Neuronal stem cell (in vitro differentiated cells): ENCODE data around the gene SNRPA1.

Experiments used
- DNase-seq: peaks from one replicate; pipeline ENCODE4 v3.0.0-alpha.2; 2013; ENCODE audit warnings: low spot score
- H2AFZ ChIP-seq: one replicate; pipeline ENCODE4 v1.6.1; 2013; ENCODE audit warnings: mild to moderate bottlenecking, low read length, inconsistent platforms
- H2AK5ac ChIP-seq: 2 replicates; pipeline ENCODE4 v1.6.1; 2013; ENCODE audit warnings: low read depth, mild to moderate bottlenecking, inconsistent platforms, low read length, moderate library complexity, mixed read lengths
- H2BK120ac ChIP-seq: 2 replicates; pipeline ENCODE4 v1.6.1; 2013; ENCODE audit warnings: low read depth, mild to moderate bottlenecking, inconsistent platforms, low read length, moderate library complexity, mixed read lengths
- H2BK12ac ChIP-seq: one replicate; pipeline ENCODE4 v1.6.1; 2013; ENCODE audit warnings: low read length, inconsistent platforms
- H2BK15ac ChIP-seq: 2 replicates; pipeline ENCODE4 v1.6.1; 2013; ENCODE audit warnings: mild to moderate bottlenecking, low read length, inconsistent platforms, mixed read lengths
- H2BK5ac ChIP-seq: one replicate; pipeline ENCODE4 v1.6.1; 2013; ENCODE audit warnings: inconsistent platforms, mild to moderate bottlenecking, low read length, moderate library complexity
- H3K14ac ChIP-seq: one replicate; pipeline ENCODE4 v1.6.1; 2013; ENCODE audit warnings: low read length, inconsistent platforms
- H3K18ac ChIP-seq: 2 replicates; pipeline ENCODE4 v1.6.1; 2013; ENCODE audit warnings: low read length, inconsistent platforms
- H3K23ac ChIP-seq: 2 replicates; pipeline ENCODE4 v1.6.1; 2013; ENCODE audit warnings: low read depth, mild to moderate bottlenecking, mixed read lengths, low read length, inconsistent platforms; ENCODE audit not compliant: poor library complexity
- H3K27ac ChIP-seq: replicated peaks from 3 replicates; pipeline ENCODE4 v1.5.1; 2013; ENCODE audit warnings: low read length, inconsistent platforms
- H3K27me3 ChIP-seq, 3 experiments: 2 replicates each; pipeline ENCODE4 v1.6.1; 2013; ENCODE audit warnings: low read length in 3 of 3, mild to moderate bottlenecking in 2 of 3, inconsistent platforms in 1 of 3, low read depth in 1 of 3, mixed read lengths in 1 of 3, moderate library complexity in 1 of 3; ENCODE audit not compliant: control insufficient read depth in 3 of 3, insufficient read depth in 3 of 3
- H3K36me3 ChIP-seq, 2 donors: replicated peaks in 1 of 2; 2 replicates each; pipeline ENCODE4 v1.6.1; 2013; ENCODE audit warnings: low read length in 2 of 2; ENCODE audit not compliant: control insufficient read depth in 2 of 2, insufficient read depth in 2 of 2
- H3K4ac ChIP-seq: 2 replicates; pipeline ENCODE4 v1.6.1; 2013; ENCODE audit warnings: inconsistent platforms, mild to moderate bottlenecking, low read length, moderate library complexity
- H3K4me1 ChIP-seq, 2 donors: 1 replicate in 1 of 2; 2 replicates in 1 of 2; pipeline ENCODE4 v1.6.1; 2013; ENCODE audit warnings: low read length in 2 of 2, low read depth in 1 of 2; ENCODE audit not compliant: control insufficient read depth in 2 of 2, insufficient read depth in 1 of 2
- H3K4me2 ChIP-seq: one replicate; pipeline ENCODE4 v1.6.1; 2013; ENCODE audit warnings: mild to moderate bottlenecking, low read length, inconsistent platforms; ENCODE audit not compliant: insufficient read depth, poor library complexity, severe bottlenecking
- H3K4me3 ChIP-seq, 2 donors: 2 replicates each; pipeline ENCODE4 v1.5.1; 2013; ENCODE audit warnings: low read length in 2 of 2, mild to moderate bottlenecking in 2 of 2, inconsistent platforms in 1 of 2, moderate library complexity in 1 of 2
- H3K79me1 ChIP-seq: one replicate; pipeline ENCODE4 v1.6.1; 2013; ENCODE audit warnings: low read depth, mild to moderate bottlenecking, inconsistent platforms, low read length, moderate library complexity
- H3K9ac ChIP-seq: one replicate; pipeline ENCODE4 v1.6.1; 2013; ENCODE audit warnings: mild to moderate bottlenecking, low read depth, low read length, inconsistent platforms; ENCODE audit not compliant: poor library complexity
- H3K9me3 ChIP-seq, 2 donors: replicated peaks in 1 of 2; 2 replicates each; pipeline versions ENCODE3 to v1.6.1; 2013; ENCODE audit warnings: low read length in 2 of 2, mild to moderate bottlenecking in 2 of 2, inconsistent platforms in 1 of 2, low read depth in 1 of 2, mixed read lengths in 1 of 2, moderate library complexity in 1 of 2; ENCODE audit not compliant: control insufficient read depth in 2 of 2, insufficient read depth in 1 of 2
- H4K8ac ChIP-seq: one replicate; pipeline ENCODE4 v1.6.1; 2013; ENCODE audit warnings: low read depth, mild to moderate bottlenecking, inconsistent platforms, low read length, moderate library complexity
- H4K91ac ChIP-seq: one replicate; pipeline ENCODE4 v1.6.1; 2013; ENCODE audit warnings: low read length, low read depth, mild to moderate bottlenecking, inconsistent platforms; ENCODE audit not compliant: poor library complexity
- WGBS, 2 donors: extraction: QIAGEN DNeasy Blood & Tissue Kit; methylation state at CpG; one replicate each; pipeline ENCODE4 v1.1.7; 2013; ENCODE audit warnings: missing lambda C conversion rate in 2 of 2, mixed read lengths in 1 of 2; ENCODE audit not compliant: insufficient read length in 2 of 2, insufficient replicate concordance in 1 of 2; ENCODE audit errors: extremely low coverage in 2 of 2; 5-methylcytosine and 5-hydroxymethylcytosine counted together

Gene SNRPA1

GRCh38 chr15:101244036-101244781 is 50.8 kb downstream of the SNRPA1 start:
- H4K91ac ChIP-seq = no peak overlapping the region
- no peak overlapping the region for H3K27ac ChIP-seq
- H3K23ac ChIP-seq = no peak overlapping the region
- H3K79me1 ChIP-seq = peaks cover 15% of the 10 kb centered on the region
- WGBS, 2 donors = no CpG with 5 or more reads among the region's 7 CpGs
- H3K36me3 ChIP-seq = peaks cover 5 to 66% of the 10 kb centered on the region in 2 donors
- H3K4me1 ChIP-seq = peaks cover 0 to 7% of the 10 kb centered on the region in 2 donors
- H2AFZ ChIP-seq = no peak overlapping the region
- no peak overlapping the region for H2AK5ac ChIP-seq
- H3K9ac ChIP-seq = no peak overlapping the region
- H4K8ac ChIP-seq = no peak overlapping the region
- no peak overlapping the region for H3K4me2 ChIP-seq
- peaks cover 0 to 5% (median 0%) of the 10 kb centered on the region in 3 experiments for H3K27me3 ChIP-seq
- no peak overlapping the region for H3K14ac ChIP-seq
- H3K18ac ChIP-seq = no peak overlapping the region
- H3K4me3 ChIP-seq = no peak overlapping the region
- H2BK15ac ChIP-seq = no peak overlapping the region
- no peak for DNase-seq
- H2BK5ac ChIP-seq = no peak overlapping the region
- H2BK12ac ChIP-seq = no peak overlapping the region
- no peak overlapping the region for H3K4ac ChIP-seq
- H2BK120ac ChIP-seq = no peak overlapping the region
- no peaks in the 10 kb centered on the region for H3K9me3 ChIP-seq

DNA sequence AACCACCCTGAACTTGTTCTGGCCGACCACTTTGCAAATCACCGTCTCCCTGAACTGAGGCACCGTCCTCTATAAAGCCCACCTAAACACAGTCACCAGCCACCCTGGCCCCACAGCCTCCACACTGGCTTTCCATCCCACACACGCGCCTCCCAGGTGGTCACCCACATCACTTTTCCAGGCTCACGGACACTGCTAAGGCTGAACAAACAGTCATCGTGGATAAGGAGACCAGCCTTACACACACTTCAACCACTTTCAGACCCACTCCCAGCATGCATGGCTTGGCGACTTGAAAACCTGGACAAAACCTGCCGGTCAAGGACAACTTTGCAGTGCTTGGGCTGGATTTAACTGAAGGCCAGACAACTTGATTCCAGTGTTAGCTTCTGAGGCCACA is 51.6 kb downstream of the SNRPA1 start:
- no peak overlapping the region for H2BK15ac ChIP-seq
- DNase-seq = no peak
- peaks cover 5 to 63% of the 10 kb centered on the region in 2 donors for H3K36me3 ChIP-seq
- H3K4ac ChIP-seq = no peak overlapping the region
- H3K9ac ChIP-seq = no peak overlapping the region
- no peak overlapping the region for H2AK5ac ChIP-seq
- peaks cover 0 to 5% (median 0%) of the 10 kb centered on the region in 3 experiments for H3K27me3 ChIP-seq
- peaks cover 15% of the 10 kb centered on the region for H3K79me1 ChIP-seq
- no peak overlapping the region for H3K4me2 ChIP-seq
- no peaks in the 10 kb centered on the region for H3K9me3 ChIP-seq
- no peak overlapping the region for H3K14ac ChIP-seq
- no peak overlapping the region for H2AFZ ChIP-seq
- H3K4me1 ChIP-seq = peaks cover 0 to 7% of the 10 kb centered on the region in 2 donors
- H3K18ac ChIP-seq = no peak overlapping the region
- H2BK120ac ChIP-seq = no peak overlapping the region
- no CpG with 5 or more reads among the region's 9 CpGs for WGBS, 2 donors
- H4K91ac ChIP-seq = no peak overlapping the region
- no peak overlapping the region for H2BK5ac ChIP-seq
- no peak overlapping the region for H3K4me3 ChIP-seq
- H3K27ac ChIP-seq = no peak overlapping the region
- no peak overlapping the region for H4K8ac ChIP-seq
- no peak overlapping the region for H2BK12ac ChIP-seq
- peak overlapping the region; percentile 32 for H3K23ac ChIP-seq

DNA sequence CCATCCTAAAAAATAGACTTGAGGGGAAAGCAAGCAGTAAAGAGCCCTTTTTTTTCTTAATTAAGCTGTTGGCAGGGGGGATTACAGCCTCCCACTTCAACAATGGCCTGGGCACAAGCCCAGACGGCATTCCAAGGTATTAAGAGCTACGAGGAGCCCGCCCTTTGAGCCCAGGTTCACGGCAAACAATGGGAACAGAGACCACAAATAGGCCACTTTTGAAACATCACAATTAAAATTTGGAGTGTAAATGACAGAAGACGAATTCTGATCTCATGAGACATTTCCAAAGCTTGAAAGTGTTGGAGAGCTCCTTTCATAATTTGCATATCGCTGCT is 52.1 kb downstream of the SNRPA1 start:
- Histone ChIP-seq H3K4ac (no peak overlapping the region), H4K8ac (no peak overlapping the region), H3K4me2 (no peak overlapping the region), H3K36me3 (peaks cover 3 to 58% of the 10 kb centered on the region in 2 donors), H3K18ac (no peak overlapping the region), H2AK5ac (no peak overlapping the region), H2AFZ (no peak overlapping the region), H2BK12ac (no peak overlapping the region), H3K14ac (no peak overlapping the region), H2BK15ac (no peak overlapping the region), H4K91ac (no peak overlapping the region), H3K79me1 (peaks cover 15% of the 10 kb centered on the region), H3K9me3 (no peaks in the 10 kb centered on the region), H3K4me3 (no peak overlapping the region), H3K23ac (no peak overlapping the region), H3K27ac (no peak overlapping the region), H2BK120ac (no peak overlapping the region), H3K27me3 (peaks cover 0 to 5% (median 0%) of the 10 kb centered on the region in 3 experiments), H2BK5ac (no peak overlapping the region), H3K9ac (no peak overlapping the region), H3K4me1 (peaks cover 0 to 7% of the 10 kb centered on the region in 2 donors)
- no peak for DNase-seq
- no CpG with 5 or more reads among the region's 6 CpGs for WGBS, 2 donors

GRCh38 chr15:101242160-101242998 is 52.7 kb downstream of the SNRPA1 start:
- Histone ChIP-seq H3K9me3 (no peaks in the 10 kb centered on the region), H4K8ac (no peak overlapping the region), H3K4me1 (peaks cover 0 to 7% of the 10 kb centered on the region in 2 donors), H2BK120ac (no peak overlapping the region), H3K36me3 (peaks cover 3 to 52% of the 10 kb centered on the region in 2 donors), H4K91ac (no peak overlapping the region), H3K4me2 (no peak overlapping the region), H2BK15ac (no peak overlapping the region), H3K9ac (no peak overlapping the region), H3K4ac (no peak overlapping the region), H3K4me3 (no peak overlapping the region), H2AFZ (no peak overlapping the region), H3K14ac (no peak overlapping the region), H2BK12ac (no peak overlapping the region), H2AK5ac (no peak overlapping the region), H3K18ac (no peak overlapping the region), H3K27me3 (peaks cover 0 to 5% (median 0%) of the 10 kb centered on the region in 3 experiments), H2BK5ac (no peak overlapping the region), H3K27ac (no peak overlapping the region), H3K79me1 (peaks cover 15% of the 10 kb centered on the region), H3K23ac (no peak overlapping the region)
- WGBS, 2 donors = no CpG with 5 or more reads among the region's 12 CpGs
- no peak for DNase-seq
